Panc1 (cell line): Measurements from ENCODE around the gene NPTXR. TPM values are rescaled to one million over a fixed set of nuclear protein-coding genes. Genes with fewer than 3 reads are reported as not detected.
A peak's percentile ranks its signal among the peaks of the same experiment; 100 is the strongest.

Source experiments
- ATAC-seq: fragments of 200-7000 bp; cut with Tn5 transposase; 2 replicates; pipeline ENCODE4 v1.9.1; 2020; ENCODE audit warnings: mild to moderate bottlenecking, moderate library complexity
- BruUV-seq: library from RNA; stranded (reverse); fragments of 400-500 nt; replicated peaks from 2 replicates; lab custom pipeline; 2021; lab: Mats Ljungman, UMichigan
- CTCF ChIA-PET: fragments of 300-600 bp; sonication (Branson Sonifier 250); formaldehyde crosslinking; loops from one replicate; lab custom pipeline; 2022; ENCODE audit warnings: antibody characterized with exemption; lab: Charles Lee
- POLR2A ChIA-PET: fragments of 300-600 bp; sonication (Branson Sonifier 250); formaldehyde crosslinking; loops from one replicate; lab custom pipeline; 2022; ENCODE audit warnings: antibody characterized with exemption; lab: Charles Lee
- DNase-seq: peaks from one replicate; pipeline ENCODE4 v3.0.0-alpha.2; 2010; ENCODE audit warnings: low read depth, low spot score
- H3K27ac ChIP-seq: 2 replicates; pipeline ENCODE4 v1.5.1; 2011; ENCODE audit warnings: mild to moderate bottlenecking, low read length, inconsistent platforms
- H3K27me3 ChIP-seq: fragments of 200-500 bp; sonication (Bioruptor generic); 2 replicates; pipeline ENCODE4 v1.6.0; 2014; ENCODE audit warnings: low read length, inconsistent platforms; ENCODE audit not compliant: control insufficient read depth, insufficient read depth
- H3K36me3 ChIP-seq: fragments of 200-500 bp; sonication (Bioruptor generic); 2 replicates; pipeline ENCODE4 v1.5.1; 2014; ENCODE audit warnings: inconsistent platforms, mild to moderate bottlenecking, low read length, moderate library complexity; ENCODE audit not compliant: control insufficient read depth, insufficient read depth
- H3K4me1 ChIP-seq: 2 replicates; pipeline ENCODE4 v1.5.1; 2011; ENCODE audit warnings: inconsistent platforms, mild to moderate bottlenecking, low read length, moderate library complexity; ENCODE audit not compliant: control insufficient read depth, insufficient read depth
- H3K4me3 ChIP-seq, 2 experiments: 2 replicates each; pipeline ENCODE4 v1.5.1; 2011 to 2012; ENCODE audit warnings: low read depth in 2 of 2, low read length in 2 of 2, mild to moderate bottlenecking in 2 of 2, inconsistent platforms in 1 of 2, moderate library complexity in 1 of 2
- H3K9me3 ChIP-seq: fragments of 200-500 bp; sonication (Bioruptor generic); 2 replicates; pipeline ENCODE4 v1.5.1; 2014; ENCODE audit warnings: low read depth, mild to moderate bottlenecking, inconsistent platforms, low read length, moderate library complexity; ENCODE audit not compliant: control insufficient read depth, insufficient read depth
- CTCF ChIP-seq: fragments of 450-650 bp; IDR thresholded peaks from 2 replicates; pipeline ENCODE4 v1.5.1; 2017; ENCODE audit warnings: mild to moderate bottlenecking
- POLR2AphosphoS5 ChIP-seq: IDR thresholded peaks from 2 replicates; pipeline ENCODE4 v1.6.1; 2012; ENCODE audit warnings: mild to moderate bottlenecking, low read depth, low read length, moderate library complexity
- REST ChIP-seq, 2 experiments: IDR thresholded peaks; 2 replicates each; pipeline ENCODE4 v1.6.1; 2011 to 2012; ENCODE audit warnings: low read depth in 2 of 2, control low read depth in 1 of 2, low read length in 1 of 2, mild to moderate bottlenecking in 1 of 2, moderate library complexity in 1 of 2; ENCODE audit not compliant: insufficient read depth in 1 of 2
- SIN3A ChIP-seq: IDR thresholded peaks from 2 replicates; pipeline ENCODE4 v1.6.1; 2012; ENCODE audit warnings: low read depth, mild to moderate bottlenecking, low read length, moderate library complexity, borderline replicate concordance; ENCODE audit not compliant: insufficient read depth
- TCF7L2 ChIP-seq: IDR thresholded peaks from 2 replicates; pipeline ENCODE4 v1.6.1; 2011; ENCODE audit warnings: mild to moderate bottlenecking, low read depth, low read length, inconsistent platforms
- in situ Hi-C: cut with HindIII; loops from 2 replicates; pipeline ENCODE4 v1.10.0; 2016; ENCODE audit warnings: low sequenced_read_pairs, low pct_unique_long_range_greater_than_20kb
- intact Hi-C: fragments of 100-400 bp; cut with micrococcal nuclease; formaldehyde crosslinking; loops from one replicate; pipeline ENCODE4 v1.10.0; 2022; ENCODE audit not compliant: unreplicated experiment
- total RNA-seq: library from RNA; stranded (reverse); gene quantifications from one replicate; pipeline ENCODE4 v1.2.1, GENCODE V29; 2021; ENCODE audit not compliant: unreplicated experiment

The NPTXR gene
- total RNA-seq, 1 experiment from 2014 or later = 32.6 TPM

GRCh38 chr22:38783095-38783615 is 60.7 kb downstream of the NPTXR start:
- in situ Hi-C loops = no loop called here
- Histone ChIP-seq H3K4me1 (no peaks in the 10 kb centered on the region), H3K27me3 (no peaks in the 10 kb centered on the region), H3K4me3 (no peak overlapping the region), H3K9me3 (no peaks in the 10 kb centered on the region), H3K27ac (no peak overlapping the region), H3K36me3 (no peaks in the 10 kb centered on the region)
- ChIA-PET POLR2A (no interaction called here), CTCF (interaction anchor here (1.4 kb wide), 1 partner anchor 14 kb away, joined by 3 read pairs; no protein-coding TSS in a partner anchor)
- no TSS peak for BruUV-seq
- no peak for TF ChIP-seq SIN3A
- TF ChIP-seq POLR2AphosphoS5 = no peak
- TF ChIP-seq CTCF = no peak
- no peak for TF ChIP-seq REST (IDR thresholded peaks at IDR 0.05; ENCODE audit: insufficient read depth in 1 of 2, low read depth in 2 of 2, low read length in 1 of 2)
- no peak for TF ChIP-seq TCF7L2
- ATAC-seq = no peak
- DNase-seq = no peak
- intact Hi-C loops = no loop called here

- Histone ChIP-seq H3K27me3 (no peaks in the 10 kb centered on the region), H3K27ac (no peak overlapping the region), H3K36me3 (no peaks in the 10 kb centered on the region), H3K4me1 (no peaks in the 10 kb centered on the region), H3K4me3 (no peak overlapping the region), H3K9me3 (no peaks in the 10 kb centered on the region)
- TF ChIP-seq TCF7L2 (no peak), POLR2AphosphoS5 (no peak), SIN3A (no peak)
- in situ Hi-C loops (no loop called here), intact Hi-C loops (no loop called here)
- DNase-seq (no peak), ATAC-seq (no peak; the same call in 1 of the 2 replicates)
- no TSS peak for BruUV-seq
- POLR2A ChIA-PET = no interaction called here
- CTCF ChIA-PET = interaction anchor here (0.6 to 1.4 kb wide), 2 partner anchors 14 to 312 kb away, joined by 3 read pairs; no protein-coding TSS in a partner anchor
These were observed 61.3 kb downstream of the NPTXR start for GRCh38 chr22:38782402-38783094.

GRCh38 chr22:38781033-38781432 is 62.8 kb downstream of the NPTXR start:
- BruUV-seq = no TSS peak
- Histone ChIP-seq H3K27ac (no peak overlapping the region), H3K36me3 (no peaks in the 10 kb centered on the region), H3K4me3 (no peak overlapping the region), H3K27me3 (no peaks in the 10 kb centered on the region), H3K4me1 (no peaks in the 10 kb centered on the region), H3K9me3 (no peaks in the 10 kb centered on the region)
- intact Hi-C loops = no loop called here
- ChIA-PET POLR2A (interaction anchor here (0.6 kb wide), 1 partner anchor 78 kb away, joined by 4 read pairs; no protein-coding TSS in a partner anchor), CTCF (interaction anchor here (1.1 kb wide), 1 partner anchor 12 kb away, joined by 4 read pairs; no protein-coding TSS in a partner anchor)
- TF ChIP-seq SIN3A = no peak
- TF ChIP-seq REST (IDR thresholded peaks at IDR 0.05; ENCODE audit: insufficient read depth in 1 of 2, low read depth in 2 of 2, low read length in 1 of 2) = no peak
- no peak for TF ChIP-seq CTCF
- TF ChIP-seq TCF7L2 = no peak
- no peak for TF ChIP-seq POLR2AphosphoS5
- DNase-seq = no peak
- in situ Hi-C loops = no loop called here
- ATAC-seq = peak; percentile 42; the same call in 1 of the 2 replicates
